ENCODE results near the gene NMT1. TPM values are rescaled to one million over a fixed set of nuclear protein-coding genes. Genes with fewer than 3 reads are reported as not detected.

Gene NMT1
- total RNA-seq, 1 experiment from 2014 or later: 173 TPM

- H3K27ac Mint-ChIP-seq (ENCODE audit: unreplicated experiment): peak overlapping the region; percentile 100
- no peaks in the 10 kb centered on the region for H3K27me3 Mint-ChIP-seq (ENCODE audit: insufficient read depth, unreplicated experiment)
- intact Hi-C loops (cut with micrococcal nuclease; ENCODE audit: unreplicated experiment): no loop called here
- peak overlapping the region; percentile 41 for H3K4me3 ChIP-seq (ENCODE audit: low read depth, low read length)
- no peaks in the 10 kb centered on the region for H3K9me3 Mint-ChIP-seq (ENCODE audit: unreplicated experiment)
- no peak for DNase-seq
- H3K36me3 Mint-ChIP-seq (ENCODE audit: insufficient read depth, unreplicated experiment): peaks cover 32% of the 10 kb centered on the region
- H3K4me3 Mint-ChIP-seq (ENCODE audit: unreplicated experiment): peak overlapping the region; percentile 97
- no peaks in the 10 kb centered on the region for H3K27me3 ChIP-seq (replicated peaks; ENCODE audit: control insufficient read depth, insufficient read depth, low read length)
- no peaks in the 10 kb centered on the region for H3K9me3 ChIP-seq
- TSS peak; percentile 89 for BruUV-seq (replicated peaks)
- ChIA-PET POLR2A (interaction anchor here (0.6 to 1.6 kb wide), 13 partner anchors 10 to 285 kb away, joined by 3 to 16 read pairs (median 4); partner anchors contain the start of genes HEXIM1, KIF18B and MAP3K14), CTCF (interaction anchor here (0.9 to 2.1 kb wide), 5 partner anchors 11 to 89 kb away, joined by 3 to 15 read pairs (median 4); partner anchors contain the start of gene ACBD4)
- H3K4me1 Mint-ChIP-seq (ENCODE audit: low read depth, unreplicated experiment): peaks cover 17% of the 10 kb centered on the region
- no peaks in the 10 kb centered on the region for H3K36me3 ChIP-seq (ENCODE audit: control insufficient read depth, insufficient read depth, low read length)
- no peak for TF ChIP-seq CTCF (IDR thresholded peaks at IDR 0.05; ENCODE audit: insufficient read depth in 1 of 2, low read depth in 1 of 2, low read length in 1 of 2, severe bottlenecking in 1 of 2, unreplicated experiment in 1 of 2)
- H3K4me1 ChIP-seq: peaks cover 16% of the 10 kb centered on the region
Observed at GRCh38 chr17:45060382-45060796, 728 bp upstream of the NMT1 start.

GRCh38 chr17:45061606-45062205, 589 bp downstream of the NMT1 start:
- peak overlapping the region; percentile 97 for H3K4me3 Mint-ChIP-seq (ENCODE audit: unreplicated experiment)

GRCh38 chr17:45063198-45063597, 2.1 kb downstream of the NMT1 start:
- no peaks in the 10 kb centered on the region for H3K9me3 ChIP-seq
- Mint-ChIP-seq H3K27ac (ENCODE audit: unreplicated experiment) (no peak overlapping the region), H3K36me3 (ENCODE audit: insufficient read depth, unreplicated experiment) (peaks cover 32% of the 10 kb centered on the region), H3K4me1 (ENCODE audit: low read depth, unreplicated experiment) (peaks cover 17% of the 10 kb centered on the region), H3K4me3 (ENCODE audit: unreplicated experiment) (peak overlapping the region; percentile 97), H3K9me3 (ENCODE audit: unreplicated experiment) (no peaks in the 10 kb centered on the region), H3K27me3 (ENCODE audit: insufficient read depth, unreplicated experiment) (no peaks in the 10 kb centered on the region)
- no peak overlapping the region for H3K4me3 ChIP-seq (ENCODE audit: low read depth, low read length)
- intact Hi-C loops (cut with micrococcal nuclease; ENCODE audit: unreplicated experiment): no loop called here
- no peaks in the 10 kb centered on the region for H3K27me3 ChIP-seq (replicated peaks; ENCODE audit: control insufficient read depth, insufficient read depth, low read length)
- CTCF ChIA-PET: interaction anchor here (0.7 kb wide), 1 partner anchor 72 kb away, joined by 3 read pairs; the partner anchor contains the start of gene ACBD4
- H3K4me1 ChIP-seq: peaks cover 16% of the 10 kb centered on the region
- TF ChIP-seq CTCF (IDR thresholded peaks at IDR 0.05; ENCODE audit: insufficient read depth in 1 of 2, low read depth in 1 of 2, low read length in 1 of 2, severe bottlenecking in 1 of 2, unreplicated experiment in 1 of 2): no peak
- H3K36me3 ChIP-seq (ENCODE audit: control insufficient read depth, insufficient read depth, low read length): no peaks in the 10 kb centered on the region
- BruUV-seq (replicated peaks): no TSS peak
- no peak for DNase-seq
- POLR2A ChIA-PET: no interaction called here

More at GRCh38 chr17:45061606-45062205, 589 bp downstream of the NMT1 start:
- intact Hi-C loops (cut with micrococcal nuclease; ENCODE audit: unreplicated experiment): loop anchor here (1.0 kb wide), 1 partner anchor 10 kb away; the partner anchor contains the start of gene DCAKD
- Mint-ChIP-seq H3K27me3 (ENCODE audit: insufficient read depth, unreplicated experiment) (no peaks in the 10 kb centered on the region), H3K36me3 (ENCODE audit: insufficient read depth, unreplicated experiment) (peaks cover 32% of the 10 kb centered on the region), H3K27ac (ENCODE audit: unreplicated experiment) (peak overlapping the region; percentile 100), H3K9me3 (ENCODE audit: unreplicated experiment) (no peaks in the 10 kb centered on the region), H3K4me1 (ENCODE audit: low read depth, unreplicated experiment) (peaks cover 17% of the 10 kb centered on the region)
- ChIA-PET POLR2A (interaction anchor here (0.5 to 1.6 kb wide), 11 partner anchors 10 to 163 kb away, joined by 3 to 16 read pairs (median 4); partner anchors contain the start of genes EFTUD2, HEXIM1 and KIF18B), CTCF (interaction anchor here (0.5 to 2.1 kb wide), 8 partner anchors 12 to 286 kb away, joined by 3 to 15 read pairs (median 4); partner anchors contain the start of gene ACBD4)
- no peak for TF ChIP-seq CTCF (IDR thresholded peaks at IDR 0.05; ENCODE audit: insufficient read depth in 1 of 2, low read depth in 1 of 2, low read length in 1 of 2, severe bottlenecking in 1 of 2, unreplicated experiment in 1 of 2)
- Histone ChIP-seq H3K27me3 (replicated peaks; ENCODE audit: control insufficient read depth, insufficient read depth, low read length) (no peaks in the 10 kb centered on the region), H3K4me3 (ENCODE audit: low read depth, low read length) (peak overlapping the region; percentile 92), H3K4me1 (peaks cover 16% of the 10 kb centered on the region), H3K9me3 (no peaks in the 10 kb centered on the region), H3K36me3 (ENCODE audit: control insufficient read depth, insufficient read depth, low read length) (no peaks in the 10 kb centered on the region)
- BruUV-seq (replicated peaks): TSS peak; percentile 77
- no peak for DNase-seq

Data from Caco-2 (cell line).